Heart right ventricle (tissue), 16 donors: Measurements from ENCODE around the gene TMEM31. TPM values are rescaled to one million over a fixed set of nuclear protein-coding genes. Genes with fewer than 3 reads are reported as not detected.

ENCODE experiments used
- ATAC-seq, 8 donors: fragments of 200-7000 bp; cut with Tn5 transposase; one replicate each; pipeline ENCODE4 v1.9.1; 2020; ENCODE audit warnings: mild to moderate bottlenecking in 8 of 8, moderate library complexity in 8 of 8, moderate number of reproducible peaks in 1 of 8
- DNase-seq, 2 donors: peaks; one replicate each; pipeline ENCODE4 v3.0.0-alpha.2; 2020
- H3K27ac ChIP-seq, 10 donors: fragments of 200-600 bp; sonication (generic) in 2 of 10; one replicate each; pipeline versions ENCODE4 v1.5.0 to v1.8.0; 2020 to 2022; ENCODE audit warnings: mild to moderate bottlenecking in 3 of 10
- H3K27me3 ChIP-seq, 7 donors: fragments of 200-600 bp; one replicate each; pipeline ENCODE4 v1.8.0; 2021 to 2022; ENCODE audit warnings: mild to moderate bottlenecking in 2 of 7
- H3K36me3 ChIP-seq, 9 donors: fragments of 200-600 bp; sonication (generic) in 1 of 9; one replicate each; pipeline versions ENCODE4 v1.5.0 to v1.8.0; 2020 to 2022; ENCODE audit warnings: mild to moderate bottlenecking in 2 of 9
- H3K4me1 ChIP-seq, 9 donors: fragments of 200-600 bp; sonication (generic) in 1 of 9; one replicate each; pipeline versions ENCODE4 v1.5.0 to v1.8.0; 2020 to 2022; ENCODE audit warnings: mild to moderate bottlenecking in 4 of 9
- H3K4me3 ChIP-seq, 10 donors: fragments of 200-600 bp; sonication (generic) in 2 of 10; one replicate each; pipeline versions ENCODE4 v1.5.0 to v1.8.0; 2020 to 2022; ENCODE audit warnings: mild to moderate bottlenecking in 7 of 10, moderate library complexity in 2 of 10
- H3K9me3 ChIP-seq, 11 donors: fragments of 200-600 bp in 10 of 11; sonication (generic) in 2 of 11; one replicate each; pipeline versions ENCODE4 v1.5.0 to v1.8.0; 2013 to 2022; ENCODE audit warnings: mild to moderate bottlenecking in 2 of 11, control low read depth in 1 of 11, moderate library complexity in 1 of 11
- CTCF ChIP-seq, 9 donors: fragments of 200-600 bp; sonication (generic) in 2 of 9; IDR thresholded peaks; one replicate each; pipeline versions ENCODE4 v1.5.0 to v1.8.0; 2021 to 2022; ENCODE audit warnings: antibody characterized with exemption in 9 of 9, mild to moderate bottlenecking in 5 of 9, moderate library complexity in 1 of 9
- WGBS, 2 donors: extraction: QIAGEN DNeasy Blood & Tissue Kit; methylation state at CpG; one replicate each; pipeline ENCODE4 v1.1.7; 2013; ENCODE audit warnings: inconsistent platforms in 1 of 2; 5-methylcytosine and 5-hydroxymethylcytosine counted together
- intact Hi-C, 10 donors: fragments of 100-400 bp; cut with DNase I; formaldehyde crosslinking; loops; one replicate each; pipeline versions ENCODE4 v1.11.1 to v1.14.2; 2022
- polyA plus RNA-seq, 2 donors: library from polyadenylated mRNA; stranded (reverse); fragments of 200-250 nt; gene quantifications; one replicate each; pipeline ENCODE4 v1.2.3, GENCODE V29; 2013
- total RNA-seq, 10 donors: library from RNA; stranded (reverse); fragmentation: NEBNext Ultra II Directional in 3 of 10; extraction: Animal tissue kit (Norgen Biotek cat#: 25700) in 3 of 10; gene quantifications; one replicate each; pipeline versions ENCODE4 v1.2.1 to v1.2.4, GENCODE V29; 2021 to 2023
- donor health status: Arrhythmogenic right ventricular cardiomyopathy.
- donor health status: ischemic (EF 13 %, LVEDD 7.1; RV severe dilation, severe dysfunction).
- donor health status: healthy with polysubstance abuse.
- donor health status: DM: no; HTN: yes; CAD: no.
- donor health status: DM: no; HTN: no; CAD: no.
- donor health status: ischemic (EF 25% LVEDD 6.9; RV normal size, moderate dysfunction).
- donor health status: ischemic (EF 25% LVEDD 5.7; RV mildly dilated, moderate dysfunction).
- donor health status: healthy.
- donor health status: DM: yes; HTN: yes; CAD: no.
- donor health status: Ischemic cardiomyopathy.
- donor health status: ischemic (EF 35%, LVEDD 5.7; RV mildly dilated, moderate dysfunction).
- donor health status: nonischemic (EF 11% LVEDD 7.7; RV severe dilation, severe dysfunction).
- donor health status: DM: yes; HTN: yes; CAD: no.
- donor health status: PGD.
- donor health status: ischemic (EF 29% LVEDD 5.4; RV normal size, mild dysfunction).
- donor health status: nonischemic (EF 23%, LVEDD 6.1; RV moderate dilation, normal function).

TMEM31 gene
- total and polyA plus RNA-seq, 12 donors, result 0.07 to 0.42 TPM; not detected in 10

GRCh38 chrX:103685396-103685795 is 25.3 kb upstream of the TMEM31 start:
- Histone ChIP-seq H3K36me3 (peaks cover 0 to 54% (median 0%) of the 10 kb centered on the region in 9 donors), H3K4me1 (peaks cover 0 to 46% (median 14%) of the 10 kb centered on the region in 9 donors)
- WGBS, 2 donors, result 8 to 12% methylated on average over 5 of the region's 5 CpGs

GRCh38 chrX:103686199-103687072 is 24.3 kb upstream of the TMEM31 start, which contains the start of gene MORF4L2:
TSS of gene MORF4L2 (minus strand) at chrX:103686699. CDS start at chrX:103677027, 9,672 bp downstream.
- peak within 1 kb of the TSS; percentile 44 to 77 (median 65) for H3K4me3 ChIP-seq
- intact Hi-C loops, result loop anchor here in 5 of 10 donors (5.0 to 10.0 kb wide), 7 partner anchors 52 to 471 kb away; partner anchors contain the start of genes TCEAL1 (in 2 of the 5) and SLC25A53 (in 1 of the 5)
- H3K9me3 ChIP-seq, result peaks cover 0 to 6% (median 0%) of the 10 kb centered on the region in 11 donors
- peak within 1 kb of the TSS; percentile 76 to 99 (median 95) for H3K27ac ChIP-seq
- peak; percentile 78 to 94 for DNase-seq
- ATAC-seq, result peak; percentile 88 to 96 (median 92)
- peaks cover 0 to 43% (median 14%) of the 10 kb centered on the region in 9 donors for H3K4me1 ChIP-seq
- H3K27me3 ChIP-seq, result peaks cover 0 to 20% (median 0%) of the 10 kb centered on the region in 7 donors
- 0 to 1% methylated on average over 34 to 37 of the region's 37 CpGs for WGBS, 2 donors
- peaks cover 0 to 47% (median 0%) of the 10 kb centered on the region in 9 donors for H3K36me3 ChIP-seq
- no peak for TF ChIP-seq CTCF (IDR thresholded peaks at IDR 0.05)

More at GRCh38 chrX:103685396-103685795, 25.3 kb upstream of the TMEM31 start:
- intact Hi-C loops, result loop anchor here in 5 of 10 donors (5.0 to 10.0 kb wide), 7 partner anchors 51 to 472 kb away; partner anchors contain the start of genes TCEAL1 (in 2 of the 5) and SLC25A53 (in 1 of the 5)
- peak overlapping the region; percentile 10 to 77 (median 64) for H3K4me3 ChIP-seq
- H3K27ac ChIP-seq, result peak overlapping the region in 6 of 10 donors; percentile 89 to 99 (median 96)
- peaks cover 0 to 25% (median 0%) of the 10 kb centered on the region in 7 donors for H3K27me3 ChIP-seq
- peaks cover 0 to 6% (median 0%) of the 10 kb centered on the region in 11 donors for H3K9me3 ChIP-seq
- DNase-seq (no peak), ATAC-seq (no peak)
- no peak for TF ChIP-seq CTCF (IDR thresholded peaks at IDR 0.05)

GRCh38 chrX:103687073-103687695 is 23.5 kb upstream of the TMEM31 start:
- TF ChIP-seq CTCF (IDR thresholded peaks at IDR 0.05), result peak in 8 of 9 donors; percentile 37 to 65 (median 52)
- intact Hi-C loops, result loop anchor here in 5 of 10 donors (5.0 to 10.0 kb wide), 7 partner anchors 52 to 470 kb away; partner anchors contain the start of genes TCEAL1 (in 2 of the 5) and SLC25A53 (in 1 of the 5)
- peak; percentile 85 to 96 (median 91) for ATAC-seq
- H3K4me3 ChIP-seq, result peak overlapping the region; percentile 44 to 77 (median 65)
- H3K27ac ChIP-seq, result peak overlapping the region; percentile 76 to 99 (median 95)
- H3K4me1 ChIP-seq, result peaks cover 0 to 36% (median 14%) of the 10 kb centered on the region in 9 donors
- WGBS, 2 donors, result 0 to 1% methylated on average over 39 to 40 of the region's 40 CpGs
- peaks cover 0 to 6% (median 0%) of the 10 kb centered on the region in 11 donors for H3K9me3 ChIP-seq
- H3K27me3 ChIP-seq, result peaks cover 0 to 26% (median 0%) of the 10 kb centered on the region in 7 donors
- peaks cover 0 to 40% (median 0%) of the 10 kb centered on the region in 9 donors for H3K36me3 ChIP-seq
- peak; percentile 88 to 89 for DNase-seq
